KBM-7 (cell line): ENCODE results near the gene POU2F2.
A peak's percentile ranks its signal among the peaks of the same experiment; 100 is the strongest.

ENCODE experiments used
- DNase-seq: peaks from one replicate; pipeline ENCODE4 v3.0.0-alpha.2; 2015
- in situ Hi-C: fragments of 300-500 bp; cut with MboI; formaldehyde crosslinking; loops from 2 replicates; pipeline ENCODE4 v1.14.3; 2020; ENCODE audit warnings: low sequenced_read_pairs, low pct_unique_long_range_greater_than_20kb, mixed read lengths

The POU2F2 gene

DNA sequence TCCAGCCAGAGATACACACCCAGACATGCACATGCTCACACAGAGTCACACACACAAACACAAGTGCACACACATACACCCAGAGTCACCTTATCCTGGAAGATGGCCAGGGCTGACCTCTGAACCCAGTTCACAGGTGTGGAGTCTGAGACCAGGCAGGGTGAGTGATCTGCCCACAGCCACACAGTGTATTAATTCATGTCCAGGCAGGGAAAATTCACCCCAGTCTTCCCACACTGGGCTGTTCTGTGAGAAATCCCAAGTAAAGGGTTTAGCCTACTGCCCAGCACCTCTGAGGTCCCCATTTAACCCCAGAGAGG, 2.0 kb downstream of the POU2F2 start:
- DNase-seq, result no peak
- in situ Hi-C loops, result no loop called here

DNA sequence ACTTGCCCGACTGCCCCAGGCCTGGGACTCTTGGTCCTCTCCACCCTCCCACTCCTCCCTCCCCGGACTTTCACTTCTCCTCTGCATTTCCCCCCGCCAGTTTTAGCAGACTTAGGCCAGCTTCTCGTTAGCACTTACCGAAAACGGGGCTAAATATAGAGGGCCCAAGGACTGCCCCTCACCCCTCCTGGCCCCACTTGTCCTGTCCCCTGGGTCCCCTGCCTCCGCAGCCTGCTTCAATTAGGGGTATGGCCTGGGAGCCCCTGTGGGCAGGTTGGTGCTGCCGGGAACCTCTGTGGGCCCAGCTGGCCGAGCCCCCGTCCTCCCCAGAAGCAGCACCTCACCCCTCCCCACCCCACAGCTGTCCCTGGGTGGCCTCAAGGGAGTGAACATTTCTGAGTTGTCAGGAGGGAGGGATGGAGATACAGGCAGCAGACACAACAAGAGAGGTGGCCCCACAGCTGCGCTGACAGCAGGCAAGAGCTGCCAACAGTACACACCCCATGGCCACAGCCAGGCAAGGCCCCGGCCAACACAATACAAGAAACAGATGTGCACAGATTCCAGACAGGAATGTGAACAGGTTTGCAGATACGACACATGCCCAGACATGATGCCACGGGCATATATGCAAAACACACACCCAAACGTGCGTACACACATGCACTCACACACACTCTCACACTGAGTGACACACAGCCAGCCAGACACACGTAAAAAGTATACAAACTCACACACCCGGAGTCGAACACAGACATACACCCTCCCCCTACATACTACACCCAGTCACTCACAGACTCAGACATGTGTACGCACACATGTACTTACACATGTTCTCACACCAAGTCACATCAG, 2.6 kb downstream of the POU2F2 start:
- in situ Hi-C loops, result no loop called here
- no peak for DNase-seq

DNA sequence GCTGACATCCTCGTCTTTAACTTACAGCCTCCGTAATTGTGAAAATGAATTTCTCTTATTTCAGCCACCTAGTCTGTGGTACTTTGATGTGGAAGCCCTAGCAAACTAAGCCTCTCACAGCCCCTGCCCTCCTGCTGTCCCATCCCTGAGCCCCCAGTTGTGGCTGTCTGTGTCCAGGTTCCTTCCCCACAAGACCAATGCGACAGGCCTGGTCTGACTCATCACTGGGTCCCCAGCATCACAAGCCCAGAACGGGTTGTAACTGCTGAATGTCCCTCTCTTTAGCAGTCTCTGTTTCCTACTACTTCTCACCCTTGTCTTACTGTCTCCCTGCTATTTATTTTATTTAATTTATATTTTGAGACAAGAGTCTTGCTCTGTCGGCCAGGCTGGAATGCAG, 5.7 kb downstream of the POU2F2 start:
- DNase-seq, result no peak
- in situ Hi-C loops, result no loop called here

DNA sequence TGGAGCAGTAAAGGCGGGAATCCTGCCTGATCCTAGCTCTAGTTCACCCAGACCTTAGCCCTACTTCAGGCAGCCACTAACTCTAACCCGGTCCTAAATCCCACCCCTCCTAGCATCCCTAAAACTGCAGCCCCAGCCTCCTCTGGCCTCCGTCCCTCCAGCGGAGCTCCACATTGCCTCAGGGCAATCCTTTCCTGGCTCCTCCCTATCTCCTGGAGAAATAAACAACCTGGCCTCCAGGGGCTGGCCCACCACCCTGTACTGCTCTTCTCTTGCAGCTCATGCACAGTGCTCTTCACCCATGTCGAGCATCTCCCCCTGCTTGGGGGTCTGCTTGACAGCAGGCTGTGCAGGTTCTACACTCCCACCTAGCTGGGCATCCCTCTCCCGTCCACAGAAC, 6.7 kb downstream of the POU2F2 start:
- in situ Hi-C loops, result no loop called here
- no peak for DNase-seq

- in situ Hi-C loops, result loop anchor here (25.0 kb wide), 1 partner anchor 288 kb away; no protein-coding TSS in a partner anchor
- DNase-seq, result no peak
These were observed 7.8 kb downstream of the POU2F2 start for GRCh38 chr19:42124386-42124901.

DNA sequence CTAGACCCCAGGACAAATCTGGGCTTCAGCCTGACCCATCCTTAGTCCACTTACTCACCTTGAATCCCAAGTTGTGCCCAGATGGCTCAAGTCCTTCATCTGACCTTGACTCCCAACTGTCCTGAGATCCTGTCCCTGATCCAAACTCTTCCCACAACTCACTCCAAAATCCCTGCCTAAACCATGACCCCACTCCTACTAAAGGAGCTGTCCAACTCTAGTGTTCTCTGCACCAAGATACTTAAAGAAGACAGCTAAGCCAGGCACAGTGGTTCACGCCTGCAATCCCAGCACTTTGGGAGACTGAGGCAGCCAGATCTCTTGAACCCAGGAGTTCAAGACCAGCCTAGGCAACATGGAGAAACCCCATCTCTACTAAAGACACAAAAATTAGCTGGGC, 8.5 kb downstream of the POU2F2 start:
- no peak for DNase-seq
- in situ Hi-C loops, result loop anchor here (25.0 kb wide), 1 partner anchor 289 kb away; no protein-coding TSS in a partner anchor

DNA sequence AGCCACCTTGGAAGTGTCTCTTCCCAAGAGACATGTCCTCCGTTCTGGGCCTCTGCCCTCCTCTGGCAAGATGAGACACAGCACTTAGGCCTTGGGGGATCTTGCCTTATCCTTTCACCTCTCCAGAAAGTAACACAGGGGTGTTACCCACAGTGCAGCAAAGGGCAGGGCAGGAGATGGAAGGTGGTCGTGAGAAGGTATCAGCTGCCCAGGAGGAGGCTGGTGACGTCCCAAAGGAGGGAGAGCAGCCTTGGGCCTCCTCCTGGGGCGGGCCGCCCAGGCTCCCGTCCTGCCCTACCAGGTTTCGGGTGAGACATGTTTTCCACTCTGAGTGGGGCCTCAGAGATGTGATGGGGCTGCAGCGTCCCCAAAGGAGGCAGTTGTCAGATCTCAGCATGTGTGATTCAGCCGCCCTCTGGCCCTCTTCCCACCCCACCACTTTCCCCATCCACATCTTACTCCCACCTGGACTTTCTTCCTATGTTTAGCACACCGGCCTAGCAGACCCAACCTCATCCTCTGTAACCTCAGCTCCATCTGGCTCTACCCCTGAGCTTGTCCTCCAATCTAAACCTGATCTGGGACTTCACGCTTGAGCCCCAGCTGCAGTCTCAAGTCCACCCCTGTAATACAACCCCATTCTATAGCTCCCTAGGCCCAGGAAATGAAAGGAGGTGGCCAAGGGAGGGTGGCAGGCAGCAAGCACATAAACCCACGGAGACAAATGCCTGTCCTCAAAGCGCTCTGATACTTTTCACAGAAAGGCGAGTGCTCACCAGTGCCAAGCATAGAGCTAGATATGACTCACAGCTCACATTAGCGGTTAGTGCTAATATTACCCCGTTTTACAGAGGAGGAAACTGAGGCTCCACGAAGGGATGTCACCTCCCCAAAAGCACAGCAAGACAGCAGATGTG, 9.3 kb downstream of the POU2F2 start:
- in situ Hi-C loops, result loop anchor here (25.0 kb wide), 1 partner anchor 289 kb away; no protein-coding TSS in a partner anchor
- DNase-seq, result no peak

GRCh38 chr19:42121656-42122069, 10.6 kb downstream of the POU2F2 start:
- DNase-seq, result peak; percentile 61
- in situ Hi-C loops, result loop anchor here (25.0 kb wide), 1 partner anchor 291 kb away; no protein-coding TSS in a partner anchor

GRCh38 chr19:42121036-42121621, 11.1 kb downstream of the POU2F2 start:
- in situ Hi-C loops, result loop anchor here (25.0 kb wide), 1 partner anchor 291 kb away; no protein-coding TSS in a partner anchor
- DNase-seq, result no peak

GRCh38 chr19:42120276-42120980, 11.8 kb downstream of the POU2F2 start:
- DNase-seq, result no peak
- in situ Hi-C loops, result loop anchor here (25.0 kb wide), 1 partner anchor 292 kb away; no protein-coding TSS in a partner anchor

DNA sequence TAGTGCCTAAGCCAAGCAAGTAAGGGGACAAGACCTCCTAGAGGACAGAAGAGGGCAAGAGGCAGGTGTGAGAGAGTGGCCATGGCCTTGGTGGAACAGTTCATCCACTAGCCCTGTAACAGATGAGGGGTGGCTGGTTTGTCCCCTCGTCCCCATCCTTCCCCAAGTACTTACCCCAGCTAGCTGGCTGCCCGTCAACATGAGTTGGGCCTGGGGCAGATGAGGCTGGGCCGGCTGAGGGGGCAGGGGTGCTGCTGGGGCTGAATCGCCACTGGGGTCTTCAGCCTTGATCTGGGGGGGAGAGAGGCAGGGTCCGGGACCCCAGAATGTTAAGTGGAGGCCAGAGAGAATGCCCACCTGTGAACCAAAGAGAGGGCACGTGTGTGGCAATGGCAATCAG, 15.2 kb downstream of the POU2F2 start:
- in situ Hi-C loops, result loop anchor here (25.0 kb wide), 1 partner anchor 295 kb away; no protein-coding TSS in a partner anchor
- no peak for DNase-seq

DNA sequence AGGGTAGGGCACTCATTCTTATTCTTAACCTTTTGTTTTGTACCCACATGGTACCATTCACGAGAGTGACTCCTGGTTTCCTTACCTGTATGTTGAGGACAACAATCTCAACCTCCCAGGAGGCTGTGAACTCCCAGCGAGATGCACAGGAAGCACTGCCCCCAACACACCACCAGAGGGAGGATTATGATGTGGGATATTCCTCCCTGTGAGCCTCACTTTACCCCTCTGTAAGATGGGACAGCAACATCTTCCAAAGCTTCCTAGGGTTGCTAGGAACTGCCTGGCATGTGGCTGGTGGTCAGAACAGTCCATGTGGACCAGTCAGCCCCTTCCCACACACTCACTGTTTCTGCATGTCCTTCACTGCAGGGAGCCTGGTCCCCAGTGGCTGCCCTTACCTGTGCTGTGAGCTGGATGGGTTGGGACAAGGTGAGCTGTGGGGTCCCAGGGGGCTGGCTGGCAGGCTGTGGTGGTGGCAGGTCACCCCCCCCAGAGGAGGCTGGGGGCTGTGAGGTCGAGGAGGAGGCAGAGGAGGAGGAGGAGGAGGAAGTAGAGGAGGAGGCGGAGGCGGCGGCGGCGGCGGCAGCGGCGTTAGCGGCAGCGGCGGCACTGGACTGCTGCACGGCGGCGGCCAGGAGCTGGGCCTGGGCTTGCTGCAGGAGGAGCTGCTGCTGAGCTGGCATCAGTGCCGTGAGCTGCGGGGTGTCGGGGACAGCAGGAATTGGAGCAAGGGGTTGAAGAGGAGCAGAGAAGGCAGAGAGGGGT, 15.8 kb downstream of the POU2F2 start:
- no peak for DNase-seq
- in situ Hi-C loops, result loop anchor here (25.0 kb wide), 1 partner anchor 296 kb away; no protein-coding TSS in a partner anchor

DNA sequence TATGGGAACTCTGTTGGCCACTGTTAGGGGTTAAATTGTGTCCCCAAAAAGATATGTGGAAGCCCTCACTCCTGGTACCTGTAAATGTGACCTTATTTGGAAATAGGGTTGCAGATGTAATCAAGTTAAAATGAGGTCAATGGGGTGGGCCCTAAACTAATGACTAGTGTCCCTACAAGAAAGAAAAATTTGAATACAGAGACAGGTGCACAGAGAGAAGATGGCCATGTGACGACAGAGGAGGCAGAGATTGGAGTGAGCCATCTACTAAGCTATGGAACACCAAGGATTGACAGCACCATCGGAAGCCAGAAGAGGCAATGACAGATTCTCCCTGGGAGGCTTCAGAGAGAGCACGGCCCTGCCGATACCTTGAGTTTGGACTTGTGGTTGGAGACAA, 16.5 kb downstream of the POU2F2 start:
- DNase-seq, result no peak
- in situ Hi-C loops, result loop anchor here (25.0 kb wide), 1 partner anchor 297 kb away; no protein-coding TSS in a partner anchor

- in situ Hi-C loops, result loop anchor here (25.0 kb wide), 1 partner anchor 297 kb away; no protein-coding TSS in a partner anchor
- no peak for DNase-seq
These were observed 17.0 kb downstream of the POU2F2 start for GRCh38 chr19:42115219-42115618.

DNA sequence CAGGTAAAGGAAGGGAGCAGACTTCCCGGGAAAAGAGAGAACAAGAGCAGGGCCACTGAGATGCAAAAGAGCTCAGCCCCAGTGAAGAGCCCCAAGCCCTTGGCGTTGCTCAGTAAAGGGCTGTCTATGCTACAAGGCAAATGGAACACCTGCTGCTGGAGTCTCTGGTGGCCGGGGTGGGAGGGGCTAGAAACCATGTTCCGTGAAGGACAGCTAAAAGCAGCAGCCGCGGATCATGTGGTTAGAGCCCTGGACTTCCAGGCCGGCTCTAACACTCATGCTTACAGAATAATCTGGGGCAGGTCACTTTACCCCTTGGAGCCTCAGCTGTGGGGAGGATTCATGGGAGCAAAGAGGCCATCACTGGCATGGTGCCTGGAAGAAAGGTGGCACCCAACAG, 17.8 kb downstream of the POU2F2 start:
- no peak for DNase-seq
- in situ Hi-C loops, result loop anchor here (25.0 kb wide), 1 partner anchor 298 kb away; no protein-coding TSS in a partner anchor

GRCh38 chr19:42113641-42114348, 18.5 kb downstream of the POU2F2 start:
- no peak for DNase-seq

GRCh38 chr19:42111811-42112210, 20.4 kb downstream of the POU2F2 start:
- no peak for DNase-seq
- in situ Hi-C loops, result loop anchor here (25.0 kb wide), 1 partner anchor 300 kb away; no protein-coding TSS in a partner anchor

More at GRCh38 chr19:42113641-42114348, 18.5 kb downstream of the POU2F2 start:
- in situ Hi-C loops, result loop anchor here (25.0 kb wide), 1 partner anchor 299 kb away; no protein-coding TSS in a partner anchor
